ENCODE measurements around the gene RCOR2. TPM values are rescaled to one million over a fixed set of nuclear protein-coding genes. Genes with fewer than 3 reads are reported as not detected.
A peak's percentile ranks its signal among the peaks of the same experiment; 100 is the strongest.

RCOR2 gene
- total and polyA plus RNA-seq, 2 donors, result 0.87 to 2.4 TPM

- 35% methylated on average over 41 of the region's 41 CpGs for WGBS
- H3K4me1 ChIP-seq (ENCODE audit: control insufficient read depth in 2 of 2, insufficient read depth in 2 of 2, low read length in 2 of 2), result peaks cover 15 to 50% of the 10 kb centered on the region in 2 donors
- no peaks in the 10 kb centered on the region for H3K36me3 ChIP-seq (ENCODE audit: control insufficient read depth in 2 of 2, insufficient read depth in 2 of 2, low read length in 1 of 2)
- H3K4me3 ChIP-seq (ENCODE audit: low read length in 2 of 2), result no peak overlapping the region
- peak in 1 of 9 donors; percentile 19 for DNase-seq (ENCODE audit: low read depth in 6 of 9, low spot score in 9 of 9)
- peaks cover 3 to 55% of the 10 kb centered on the region in 2 donors for H3K27me3 ChIP-seq (ENCODE audit: control insufficient read depth in 2 of 2, insufficient read depth in 1 of 2, low read length in 1 of 2)
- peak overlapping the region in 1 of 2 donors; percentile 3 for H3K27ac ChIP-seq (ENCODE audit: low read depth in 1 of 2, low read length in 1 of 2)
- H3K9me3 ChIP-seq (ENCODE audit: control insufficient read depth in 2 of 2, insufficient read depth in 1 of 2, low read length in 1 of 2), result no peaks in the 10 kb centered on the region
Observed at GRCh38 chr11:63919267-63920125, 2.5 kb upstream of the RCOR2 start.

DNA sequence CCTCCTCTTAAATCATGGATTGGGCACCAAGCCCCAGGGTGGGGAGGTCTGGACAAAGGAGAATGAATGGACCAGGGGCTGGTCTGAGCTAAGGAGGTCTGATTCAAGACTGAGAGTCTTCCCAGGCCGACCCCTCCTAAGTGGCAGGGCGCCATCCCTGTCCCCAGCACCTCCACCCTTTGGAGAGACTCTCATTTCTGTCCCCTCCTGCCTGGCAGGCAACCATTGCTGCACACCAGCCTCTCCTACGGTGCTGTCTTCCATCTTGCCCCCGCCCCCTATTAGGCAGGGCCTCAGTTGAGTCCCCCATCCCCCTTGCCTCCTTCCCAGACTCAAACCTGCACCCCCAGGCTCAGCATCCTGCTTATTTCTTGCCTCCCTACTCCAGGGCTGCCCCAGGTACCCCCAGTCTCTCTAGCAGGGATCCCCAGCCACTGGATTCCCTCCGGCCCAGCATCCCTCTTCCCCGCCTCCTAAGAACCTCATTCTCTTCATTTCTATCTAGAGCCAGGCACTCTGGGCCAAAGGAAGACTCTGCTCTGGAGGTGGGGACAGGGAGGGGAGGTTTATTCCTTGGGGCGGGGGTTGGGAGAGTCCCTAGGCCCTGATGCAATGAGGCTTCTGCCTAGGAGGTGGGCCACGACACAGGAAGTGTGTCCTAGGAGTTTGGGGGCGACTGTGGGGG lies 1.7 kb upstream of the RCOR2 start:
- Histone ChIP-seq H3K9me3 (ENCODE audit: control insufficient read depth in 2 of 2, insufficient read depth in 1 of 2, low read length in 1 of 2) (no peaks in the 10 kb centered on the region), H3K27ac (ENCODE audit: low read depth in 1 of 2, low read length in 1 of 2) (no peak overlapping the region), H3K36me3 (ENCODE audit: control insufficient read depth in 2 of 2, insufficient read depth in 2 of 2, low read length in 1 of 2) (no peaks in the 10 kb centered on the region), H3K4me1 (ENCODE audit: control insufficient read depth in 2 of 2, insufficient read depth in 2 of 2, low read length in 2 of 2) (peaks cover 15 to 50% of the 10 kb centered on the region in 2 donors), H3K27me3 (ENCODE audit: control insufficient read depth in 2 of 2, insufficient read depth in 1 of 2, low read length in 1 of 2) (peaks cover 3 to 55% of the 10 kb centered on the region in 2 donors), H3K4me3 (ENCODE audit: low read length in 2 of 2) (no peak overlapping the region)
- peak in 1 of 9 donors; percentile 26 for DNase-seq (ENCODE audit: low read depth in 6 of 9, low spot score in 9 of 9)
- WGBS, result 75% methylated on average over 9 of the region's 9 CpGs

DNA sequence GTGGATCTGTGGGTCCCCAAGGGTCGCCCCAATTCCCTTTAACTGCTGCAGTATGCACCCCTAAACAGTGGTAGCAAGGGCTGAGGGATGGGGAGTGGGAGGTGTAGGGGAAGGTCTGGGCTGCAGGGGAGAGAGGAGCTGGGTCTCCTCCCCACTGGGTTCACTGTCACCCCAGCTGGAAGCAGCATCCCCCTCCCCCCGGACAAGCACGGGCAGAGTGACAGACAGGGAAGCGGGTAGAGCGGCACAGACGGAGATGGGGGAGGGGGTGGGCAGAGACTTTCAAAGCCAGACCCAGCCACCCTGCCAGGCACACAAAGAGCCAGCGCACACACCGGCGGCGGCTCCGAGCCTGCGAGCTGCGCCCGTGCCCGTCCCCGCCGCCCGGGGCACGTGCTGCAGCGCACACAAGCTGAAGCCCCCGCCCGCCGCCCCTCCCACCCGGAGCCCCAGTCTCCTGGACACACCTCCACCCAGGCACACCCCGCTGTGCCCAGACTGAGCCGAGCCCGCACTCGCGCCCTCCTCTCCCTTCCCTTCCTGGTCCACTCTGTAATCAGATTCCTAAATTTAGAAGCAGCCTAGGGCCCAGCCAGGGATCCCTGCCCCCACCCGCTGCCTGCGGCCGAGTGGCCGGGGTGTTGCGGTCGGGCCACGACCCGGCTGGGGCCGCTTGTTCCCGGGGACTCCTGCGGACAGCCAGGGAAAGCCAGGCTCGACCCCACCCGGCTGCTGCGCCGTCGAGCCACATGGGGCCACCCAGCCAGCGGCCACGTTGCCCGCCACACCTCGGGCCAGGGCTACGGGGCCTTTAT lies 935 bp upstream of the RCOR2 start:
- Histone ChIP-seq H3K27me3 (ENCODE audit: control insufficient read depth in 2 of 2, insufficient read depth in 1 of 2, low read length in 1 of 2) (peaks cover 3 to 51% of the 10 kb centered on the region in 2 donors), H3K36me3 (ENCODE audit: control insufficient read depth in 2 of 2, insufficient read depth in 2 of 2, low read length in 1 of 2) (no peaks in the 10 kb centered on the region), H3K4me3 (ENCODE audit: low read length in 2 of 2) (peak overlapping the region; percentile 49 to 54), H3K9me3 (ENCODE audit: control insufficient read depth in 2 of 2, insufficient read depth in 1 of 2, low read length in 1 of 2) (no peaks in the 10 kb centered on the region), H3K4me1 (ENCODE audit: control insufficient read depth in 2 of 2, insufficient read depth in 2 of 2, low read length in 2 of 2) (peaks cover 15 to 50% of the 10 kb centered on the region in 2 donors), H3K27ac (ENCODE audit: low read depth in 1 of 2, low read length in 1 of 2) (peak overlapping the region in 1 of 2 donors; percentile 76)
- peak; percentile 43 to 86 (median 72) for DNase-seq (ENCODE audit: low read depth in 6 of 9, low spot score in 9 of 9)
- 29% methylated on average over 50 of the region's 50 CpGs for WGBS

- DNase-seq (ENCODE audit: low read depth in 6 of 9, low spot score in 9 of 9), result peak in 5 of 9 donors; percentile 36 to 69 (median 52)
- peak overlapping the region; percentile 54 for H3K4me3 ChIP-seq (ENCODE audit: low read length in 2 of 2)
- peaks cover 0 to 41% of the 10 kb centered on the region in 2 donors for H3K27me3 ChIP-seq (ENCODE audit: control insufficient read depth in 2 of 2, insufficient read depth in 1 of 2, low read length in 1 of 2)
- H3K4me1 ChIP-seq (ENCODE audit: control insufficient read depth in 2 of 2, insufficient read depth in 2 of 2, low read length in 2 of 2), result peaks cover 15 to 49% of the 10 kb centered on the region in 2 donors
- 11% methylated on average over 56 of the region's 56 CpGs for WGBS
- peaks cover 0 to 4% of the 10 kb centered on the region in 2 donors for H3K36me3 ChIP-seq (ENCODE audit: control insufficient read depth in 2 of 2, insufficient read depth in 2 of 2, low read length in 1 of 2)
- H3K27ac ChIP-seq (ENCODE audit: low read depth in 1 of 2, low read length in 1 of 2), result no peak overlapping the region
- H3K9me3 ChIP-seq (ENCODE audit: control insufficient read depth in 2 of 2, insufficient read depth in 1 of 2, low read length in 1 of 2), result no peaks in the 10 kb centered on the region
Observed at GRCh38 chr11:63915961-63916836, 765 bp downstream of the RCOR2 start.

DNA sequence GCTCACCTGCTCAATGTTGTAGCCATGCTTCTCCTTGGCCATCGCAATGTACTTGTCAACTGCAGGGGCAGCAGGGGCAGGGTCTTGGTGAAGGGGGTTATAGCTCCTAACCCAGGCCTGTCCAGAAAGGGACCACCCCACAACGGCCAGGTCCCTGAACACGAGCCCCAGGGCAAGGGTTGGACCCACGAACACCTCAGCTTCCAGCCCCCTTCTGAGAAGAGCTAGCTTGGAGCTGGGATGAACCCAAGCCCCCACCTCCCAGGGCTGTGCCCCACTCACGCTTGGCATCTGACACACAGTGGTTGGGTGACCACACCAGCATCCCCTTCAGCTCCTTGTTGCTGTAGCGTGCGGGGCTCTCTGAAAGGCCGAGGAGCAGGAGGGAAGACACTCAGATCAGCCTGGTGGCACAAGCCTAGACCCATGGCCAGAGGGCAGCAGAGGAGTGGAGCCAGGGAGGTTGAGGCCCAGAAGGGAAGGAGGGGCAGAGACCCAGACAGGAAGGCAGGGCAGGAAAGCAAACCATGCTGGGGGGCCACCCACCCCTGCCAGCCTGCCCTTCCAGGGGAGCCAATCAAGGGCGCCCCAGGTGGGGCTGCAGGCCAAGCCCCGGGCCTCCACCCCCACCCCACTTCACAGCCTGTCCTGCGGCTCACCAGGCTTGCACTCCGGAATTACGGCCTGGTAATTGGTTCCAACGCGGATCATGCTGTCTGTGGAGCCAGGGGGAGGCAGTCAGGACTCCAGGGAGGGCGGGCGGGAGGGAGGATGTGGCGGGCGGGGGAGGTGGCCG lies 1.9 kb downstream of the RCOR2 start:
- Histone ChIP-seq H3K27me3 (ENCODE audit: control insufficient read depth in 2 of 2, insufficient read depth in 1 of 2, low read length in 1 of 2) (peaks cover 0 to 33% of the 10 kb centered on the region in 2 donors), H3K9me3 (ENCODE audit: control insufficient read depth in 2 of 2, insufficient read depth in 1 of 2, low read length in 1 of 2) (no peaks in the 10 kb centered on the region), H3K4me3 (ENCODE audit: low read length in 2 of 2) (no peak overlapping the region), H3K27ac (ENCODE audit: low read depth in 1 of 2, low read length in 1 of 2) (no peak overlapping the region), H3K36me3 (ENCODE audit: control insufficient read depth in 2 of 2, insufficient read depth in 2 of 2, low read length in 1 of 2) (peaks cover 3 to 9% of the 10 kb centered on the region in 2 donors), H3K4me1 (ENCODE audit: control insufficient read depth in 2 of 2, insufficient read depth in 2 of 2, low read length in 2 of 2) (peaks cover 15 to 46% of the 10 kb centered on the region in 2 donors)
- WGBS, result 83% methylated on average over 20 of the region's 20 CpGs
- no peak for DNase-seq (ENCODE audit: low read depth in 6 of 9, low spot score in 9 of 9)

- DNase-seq (ENCODE audit: low read depth in 6 of 9, low spot score in 9 of 9), result no peak
- Histone ChIP-seq H3K27ac (ENCODE audit: low read depth in 1 of 2, low read length in 1 of 2) (no peak overlapping the region), H3K4me1 (ENCODE audit: control insufficient read depth in 2 of 2, insufficient read depth in 2 of 2, low read length in 2 of 2) (peaks cover 15 to 44% of the 10 kb centered on the region in 2 donors), H3K4me3 (ENCODE audit: low read length in 2 of 2) (no peak overlapping the region), H3K36me3 (ENCODE audit: control insufficient read depth in 2 of 2, insufficient read depth in 2 of 2, low read length in 1 of 2) (peaks cover 12 to 16% of the 10 kb centered on the region in 2 donors), H3K27me3 (ENCODE audit: control insufficient read depth in 2 of 2, insufficient read depth in 1 of 2, low read length in 1 of 2) (peaks cover 0 to 30% of the 10 kb centered on the region in 2 donors), H3K9me3 (ENCODE audit: control insufficient read depth in 2 of 2, insufficient read depth in 1 of 2, low read length in 1 of 2) (no peaks in the 10 kb centered on the region)
- WGBS, result 96% methylated on average over 34 of the region's 34 CpGs
Observed at GRCh38 chr11:63913866-63914830, 2.8 kb downstream of the RCOR2 start.

DNA sequence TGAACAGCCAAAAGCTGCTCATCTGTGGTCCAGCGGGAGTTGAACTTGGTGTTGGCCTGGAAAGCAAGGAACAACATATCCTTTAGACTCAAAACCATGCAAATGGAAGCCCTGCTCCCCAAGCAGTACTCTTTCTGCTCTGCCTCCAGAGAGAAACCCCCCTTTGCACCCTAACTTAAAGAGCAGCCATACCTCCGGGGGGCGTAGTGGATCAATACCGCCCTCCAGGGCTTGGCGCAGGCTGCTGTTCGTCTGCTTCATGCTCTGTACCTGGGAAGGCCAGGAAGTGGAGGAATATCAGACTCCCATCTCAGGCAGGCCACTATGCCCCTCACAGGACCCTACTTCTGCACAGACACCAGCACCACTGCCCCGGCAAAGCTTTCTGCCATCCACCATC lies 4.3 kb downstream of the RCOR2 start:
- DNase-seq (ENCODE audit: low read depth in 6 of 9, low spot score in 9 of 9), result no peak
- Histone ChIP-seq H3K36me3 (ENCODE audit: control insufficient read depth in 2 of 2, insufficient read depth in 2 of 2, low read length in 1 of 2) (peaks cover 27 to 29% of the 10 kb centered on the region in 2 donors), H3K27ac (ENCODE audit: low read depth in 1 of 2, low read length in 1 of 2) (no peak overlapping the region), H3K4me3 (ENCODE audit: low read length in 2 of 2) (no peak overlapping the region), H3K27me3 (ENCODE audit: control insufficient read depth in 2 of 2, insufficient read depth in 1 of 2, low read length in 1 of 2) (peaks cover 0 to 21% of the 10 kb centered on the region in 2 donors), H3K4me1 (ENCODE audit: control insufficient read depth in 2 of 2, insufficient read depth in 2 of 2, low read length in 2 of 2) (peaks cover 9 to 31% of the 10 kb centered on the region in 2 donors), H3K9me3 (ENCODE audit: control insufficient read depth in 2 of 2, insufficient read depth in 1 of 2, low read length in 1 of 2) (no peaks in the 10 kb centered on the region)
- over 99% methylated on average over 7 of the region's 7 CpGs for WGBS
